Psoas muscle (tissue), 8 donors: Measurements from ENCODE around the gene COL23A1. TPM values are rescaled to one million over a fixed set of nuclear protein-coding genes. Genes with fewer than 3 reads are reported as not detected.

ENCODE experiments used
- ATAC-seq, 4 donors: fragments of 200-7000 bp; cut with Tn5 transposase; one replicate each; pipeline ENCODE4 v1.9.1; 2020; ENCODE audit warnings: moderate library complexity in 3 of 4, mild to moderate bottlenecking in 2 of 4
- DNase-seq, 2 donors: peaks; one replicate each; pipeline ENCODE4 v3.0.0-alpha.2; 2020
- H3K27ac ChIP-seq: fragments of 200-600 bp; one replicate; pipeline ENCODE4 v1.8.0; 2022
- H3K27me3 ChIP-seq, 3 donors: fragments of 200-600 bp in 1 of 3; one replicate each; pipeline versions ENCODE4 v1.6.1 to v1.8.0; 2013 to 2022; ENCODE audit warnings: low read length in 2 of 3, mild to moderate bottlenecking in 2 of 3, moderate library complexity in 1 of 3; ENCODE audit not compliant: insufficient read depth in 3 of 3
- H3K36me3 ChIP-seq, 2 donors: fragments of 200-600 bp in 1 of 2; one replicate each; pipeline versions ENCODE4 v1.6.1 to v1.8.0; 2013 to 2022; ENCODE audit warnings: low read depth in 1 of 2, mild to moderate bottlenecking in 1 of 2, moderate library complexity in 1 of 2; ENCODE audit not compliant: insufficient read depth in 1 of 2
- H3K4me1 ChIP-seq: fragments of 200-600 bp; one replicate; pipeline ENCODE4 v1.8.0; 2022
- H3K4me3 ChIP-seq: fragments of 200-600 bp; one replicate; pipeline ENCODE4 v1.8.0; 2022; ENCODE audit warnings: mild to moderate bottlenecking
- H3K9me3 ChIP-seq: fragments of 200-600 bp; one replicate; pipeline ENCODE4 v1.8.0; 2022
- CTCF ChIP-seq: fragments of 200-600 bp; IDR thresholded peaks from one replicate; pipeline ENCODE4 v1.8.0; 2022; ENCODE audit warnings: antibody characterized with exemption
- WGBS, 3 donors: extraction: QIAGEN DNeasy Blood & Tissue Kit; methylation state at CpG; one replicate each; pipeline versions ENCODE4 v1.1.6 to v1.1.7; 2013; 5-methylcytosine and 5-hydroxymethylcytosine counted together
- intact Hi-C, 2 donors: fragments of 100-400 bp; cut with DNase I; formaldehyde crosslinking; loops; one replicate each; pipeline versions ENCODE4 v1.11.0 to v1.14.2; 2022
- polyA plus RNA-seq, 3 donors: library from polyadenylated mRNA; stranded (reverse); fragments of 200-250 nt; gene quantifications; one replicate each; pipeline ENCODE4 v1.2.3, GENCODE V29; 2013
- total RNA-seq, 4 donors: library from RNA; stranded (reverse); fragmentation: NEBNext Ultra II Directional in 2 of 4; extraction: Animal tissue kit (Norgen Biotek cat#: 25700) in 2 of 4; gene quantifications; one replicate each; pipeline versions ENCODE4 v1.2.1 to v1.2.4, GENCODE V29; 2021 to 2023
- donor health status: healthy with polysubstance abuse.
- donor health status: DM: no; HTN: no; CAD: no; lungs with moderate emphysema.
- donor health status: Bipolar disorder and iron deficiency.
- donor health status: healthy.
- donor health status: DM: yes; HTN: yes; CAD: no.
- donor health status: DM: no; HTN: no; CAD: no.
- donor health status: DM: no; HTN: no; CAD: no.
- donor health status: DM: yes; HTN: yes; CAD: no.

COL23A1 gene
- total and polyA plus RNA-seq, 7 donors = 0.66 to 3.0 (median 1.2) TPM

GRCh38 chr5:178454821-178455479, 135.2 kb downstream of the COL23A1 start:
- WGBS, 3 donors = 82 to 85% (median 84%) methylated on average over 22 of the region's 22 CpGs
- intact Hi-C loops = no loop called here
- Histone ChIP-seq H3K27ac (no peak overlapping the region), H3K4me1 (no peaks in the 10 kb centered on the region), H3K9me3 (no peaks in the 10 kb centered on the region), H3K36me3 (no peaks in the 10 kb centered on the region), H3K4me3 (no peak overlapping the region), H3K27me3 (no peaks in the 10 kb centered on the region)
- no peak for ATAC-seq
- no peak for TF ChIP-seq CTCF
- DNase-seq = no peak

GRCh38 chr5:178454303-178454702, 135.9 kb downstream of the COL23A1 start:
- no peak for TF ChIP-seq CTCF
- no peak for ATAC-seq
- Histone ChIP-seq H3K4me1 (no peaks in the 10 kb centered on the region), H3K27ac (no peak overlapping the region), H3K36me3 (no peaks in the 10 kb centered on the region), H3K9me3 (no peaks in the 10 kb centered on the region), H3K27me3 (peaks cover 0 to under 1% (median 0%) of the 10 kb centered on the region in 3 donors), H3K4me3 (no peak overlapping the region)
- 84 to 91% (median 89%) methylated on average over 3 of the region's 3 CpGs for WGBS, 3 donors
- intact Hi-C loops = no loop called here
- DNase-seq = no peak

GRCh38 chr5:178453224-178453623, 137.0 kb downstream of the COL23A1 start:
- peaks cover 0 to 4% (median 0%) of the 10 kb centered on the region in 3 donors for H3K27me3 ChIP-seq
- H3K9me3 ChIP-seq = no peaks in the 10 kb centered on the region
- no peaks in the 10 kb centered on the region for H3K4me1 ChIP-seq
- H3K27ac ChIP-seq = no peak overlapping the region
- 45 to 55% (median 51%) methylated on average over 4 of the region's 4 CpGs for WGBS, 3 donors
- no peak overlapping the region for H3K4me3 ChIP-seq
- DNase-seq (no peak), ATAC-seq (no peak)
- intact Hi-C loops = no loop called here
- no peaks in the 10 kb centered on the region for H3K36me3 ChIP-seq
- no peak for TF ChIP-seq CTCF

GRCh38 chr5:178450121-178451028, 139.8 kb downstream of the COL23A1 start:
- no peak overlapping the region for H3K4me3 ChIP-seq
- TF ChIP-seq CTCF = no peak
- 75 to 78% (median 76%) methylated on average over 19 of the region's 19 CpGs for WGBS, 3 donors
- intact Hi-C loops = no loop called here
- H3K27ac ChIP-seq = no peak overlapping the region
- no peak for ATAC-seq
- H3K36me3 ChIP-seq = no peaks in the 10 kb centered on the region
- no peak for DNase-seq
- H3K4me1 ChIP-seq = no peaks in the 10 kb centered on the region
- no peaks in the 10 kb centered on the region for H3K9me3 ChIP-seq
- peaks cover 0 to 4% (median 2%) of the 10 kb centered on the region in 3 donors for H3K27me3 ChIP-seq
